ENCODE results near the gene RNF213. TPM values are rescaled to one million over a fixed set of nuclear protein-coding genes. Genes with fewer than 3 reads are reported as not detected.

Gene RNF213
- total and polyA plus RNA-seq, 10 of the 15 experiments (the other 5 are each of a cell fraction or from before 2014, with no cell fraction given), result 18.6 to 145 (median 65.8) TPM

GRCh38 chr17:80443916-80444643, 183.4 kb downstream of the RNF213 start:
- Histone ChIP-seq H3K4me1 (ENCODE audit: control insufficient read depth, insufficient read depth, low read length) (no peaks in the 10 kb centered on the region), H3K9ac (ENCODE audit: control insufficient read depth, insufficient read depth, low read length) (no peak overlapping the region), H3K36me3 (ENCODE audit: control insufficient read depth in 2 of 2, insufficient read depth in 2 of 2, low read length in 1 of 2) (no peaks in the 10 kb centered on the region), H3K9me3 (replicated peaks; ENCODE audit: control insufficient read depth, insufficient read depth, low read length) (no peaks in the 10 kb centered on the region), H3K4me3 (no peak overlapping the region), H3K27ac (ENCODE audit: control insufficient read depth, insufficient read depth) (no peak overlapping the region), H3K79me2 (ENCODE audit: control insufficient read depth, insufficient read depth, low read length) (no peaks in the 10 kb centered on the region), H3K27me3 (replicated peaks in 1 of 2; ENCODE audit: control insufficient read depth in 2 of 2, insufficient read depth in 2 of 2, low read length in 1 of 2) (no peaks in the 10 kb centered on the region; a peak in 1 of 4 replicates), H3K4me2 (ENCODE audit: control insufficient read depth, insufficient read depth) (no peak overlapping the region), H2AFZ (ENCODE audit: control insufficient read depth, low read depth, low read length) (no peak overlapping the region), H4K20me1 (ENCODE audit: control insufficient read depth, insufficient read depth) (no peaks in the 10 kb centered on the region)
- no peak for FAIRE-seq
- ChIA-PET RAD21 (ENCODE audit: unreplicated experiment) (no interaction called here), CTCF (no interaction called here), POLR2A (no interaction called here), SMC1A (ENCODE audit: uncharacterized antibody, unreplicated experiment) (no interaction called here)
- no peak for TF ChIP-seq ZZZ3 (IDR thresholded peaks at IDR 0.05; ENCODE audit: control insufficient read depth, insufficient read length, low read depth)
- no peak for TF ChIP-seq SUZ12 (IDR thresholded peaks at IDR 0.05; ENCODE audit: unreplicated experiment)
- no peak for TF ChIP-seq STAT1 (conservative IDR thresholded peaks at IDR 0.05)
- no TSS peak for BruUV-seq (replicated peaks)
- in situ Hi-C loops (cut with MboI) (no loop called here), intact Hi-C loops (cut with micrococcal nuclease; ENCODE audit: unreplicated experiment) (no loop called here)
- no peak for DNase-seq (ENCODE audit: low read depth, low spot score)
- WGBS (ENCODE audit: insufficient coverage, insufficient replicate concordance, low lambda C conversion rate, missing lambda C conversion rate), result 37% methylated on average over 29 of the region's 31 CpGs
- no peak for ATAC-seq

- Histone ChIP-seq H3K4me3 (no peak overlapping the region), H3K4me2 (ENCODE audit: control insufficient read depth, insufficient read depth) (no peak overlapping the region), H4K20me1 (ENCODE audit: control insufficient read depth, insufficient read depth) (no peaks in the 10 kb centered on the region), H3K9ac (ENCODE audit: control insufficient read depth, insufficient read depth, low read length) (no peak overlapping the region), H3K9me3 (replicated peaks; ENCODE audit: control insufficient read depth, insufficient read depth, low read length) (no peaks in the 10 kb centered on the region), H3K27ac (ENCODE audit: control insufficient read depth, insufficient read depth) (no peak overlapping the region), H3K27me3 (replicated peaks in 1 of 2; ENCODE audit: control insufficient read depth in 2 of 2, insufficient read depth in 2 of 2, low read length in 1 of 2) (no peaks in the 10 kb centered on the region; a peak in 1 of 4 replicates), H3K36me3 (ENCODE audit: control insufficient read depth in 2 of 2, insufficient read depth in 2 of 2, low read length in 1 of 2) (no peaks in the 10 kb centered on the region), H3K4me1 (ENCODE audit: control insufficient read depth, insufficient read depth, low read length) (no peaks in the 10 kb centered on the region), H3K79me2 (ENCODE audit: control insufficient read depth, insufficient read depth, low read length) (no peaks in the 10 kb centered on the region), H2AFZ (ENCODE audit: control insufficient read depth, low read depth, low read length) (no peak overlapping the region)
- no peak for FAIRE-seq
- no peak for TF ChIP-seq MTA3 (IDR thresholded peaks at IDR 0.05; ENCODE audit: borderline replicate concordance, low read length)
- no peak for TF ChIP-seq STAT1 (conservative IDR thresholded peaks at IDR 0.05)
- no peak for TF ChIP-seq CHD2 (IDR thresholded peaks at IDR 0.05; ENCODE audit: borderline replicate concordance, low read depth, low read length)
- no peak for TF ChIP-seq PKNOX1 (IDR thresholded peaks at IDR 0.05)
- no peak for TF ChIP-seq EED (IDR thresholded peaks at IDR 0.05; ENCODE audit: low read depth)
- TF ChIP-seq CHD4 (IDR thresholded peaks at IDR 0.05), result no peak
- TF ChIP-seq BRCA1 (IDR thresholded peaks at IDR 0.05; ENCODE audit: low read depth, low read length), result no peak
- no peak for TF ChIP-seq CHD1 (IDR thresholded peaks at IDR 0.05; ENCODE audit: low read depth, low read length)
- no peak for TF ChIP-seq ESRRA (IDR thresholded peaks at IDR 0.05; ENCODE audit: low read length)
- TF ChIP-seq YBX1 (IDR thresholded peaks at IDR 0.05), result no peak
- TF ChIP-seq GATAD2B (conservative IDR thresholded peaks at IDR 0.05; ENCODE audit: low read depth), result no peak
- no peak for TF ChIP-seq MEF2A (IDR thresholded peaks at IDR 0.05; ENCODE audit: insufficient read depth, low read depth, low read length)
- POLR2A ChIA-PET, result no interaction called here
- BruUV-seq (replicated peaks), result no TSS peak
- CTCF ChIA-PET, result no interaction called here
- in situ Hi-C loops (cut with MboI), result no loop called here
- ATAC-seq, result no peak
- RAD21 ChIA-PET (ENCODE audit: unreplicated experiment), result no interaction called here
- SMC1A ChIA-PET (ENCODE audit: uncharacterized antibody, unreplicated experiment), result no interaction called here
- no peak for DNase-seq (ENCODE audit: low read depth, low spot score)
- WGBS (ENCODE audit: insufficient coverage, insufficient replicate concordance, low lambda C conversion rate, missing lambda C conversion rate), result 0% methylated on average over 3 of the region's 6 CpGs
- intact Hi-C loops (cut with micrococcal nuclease; ENCODE audit: unreplicated experiment), result no loop called here
Measured at GRCh38 chr17:80444644-80444979, 184.0 kb downstream of the RNF213 start.

Data from GM12878 (cell line).